Nephron (organoid): ENCODE measurements around the gene ANKRD11.

Experiments
- H3K27ac Mint-ChIP-seq, 3 experiments: 2 replicates each; pipeline ENCODE4 v1.8.0; 2020; ENCODE audit warnings: mixed read lengths in 3 of 3, mild to moderate bottlenecking in 2 of 3, moderate library complexity in 1 of 3
- H3K27me3 Mint-ChIP-seq: 2 replicates; pipeline ENCODE4 v1.8.0; 2021; ENCODE audit warnings: low read depth, mild to moderate bottlenecking, moderate library complexity, mixed read lengths
- H3K36me3 Mint-ChIP-seq: 2 replicates; pipeline ENCODE4 v1.8.0; 2020; ENCODE audit warnings: low read depth, mixed read lengths
- H3K4me1 Mint-ChIP-seq: 2 replicates; pipeline ENCODE4 v1.8.0; 2020; ENCODE audit warnings: mixed read lengths
- H3K4me3 Mint-ChIP-seq, 3 experiments: 2 replicates each; pipeline ENCODE4 v1.8.0; 2020; ENCODE audit warnings: mild to moderate bottlenecking in 3 of 3, mixed read lengths in 3 of 3, moderate library complexity in 2 of 3
- H3K9me3 Mint-ChIP-seq: 2 replicates; pipeline ENCODE4 v1.8.0; 2020; ENCODE audit warnings: mixed read lengths
- CTCF ChIP-seq, 3 experiments: fragments of 200-600 bp; sonication (generic); IDR thresholded peaks; one replicate each; pipeline ENCODE4 v1.5.0; 2021; ENCODE audit warnings: antibody characterized with exemption in 3 of 3; ENCODE audit not compliant: unreplicated experiment in 3 of 3

Gene ANKRD11

GRCh38 chr16:89314357-89314756 is 176.0 kb downstream of the ANKRD11 start:
- Mint-ChIP-seq H3K27ac (peak overlapping the region in 1 of 3 experiments; percentile 39), H3K27me3 (no peaks in the 10 kb centered on the region), H3K4me3 (no peak overlapping the region), H3K36me3 (peaks cover 40% of the 10 kb centered on the region), H3K4me1 (peaks cover 48% of the 10 kb centered on the region), H3K9me3 (no peaks in the 10 kb centered on the region)
- no peak for TF ChIP-seq CTCF (IDR thresholded peaks at IDR 0.05; ENCODE audit: unreplicated experiment in 3 of 3)

GRCh38 chr16:89313583-89313982 is 176.8 kb downstream of the ANKRD11 start:
- Mint-ChIP-seq H3K27ac (no peak overlapping the region), H3K9me3 (no peaks in the 10 kb centered on the region), H3K36me3 (peaks cover 46% of the 10 kb centered on the region), H3K4me1 (peaks cover 44% of the 10 kb centered on the region), H3K4me3 (no peak overlapping the region), H3K27me3 (no peaks in the 10 kb centered on the region)
- TF ChIP-seq CTCF (IDR thresholded peaks at IDR 0.05; ENCODE audit: unreplicated experiment in 3 of 3), result no peak

GRCh38 chr16:89312598-89313299 is 177.6 kb downstream of the ANKRD11 start:
- Mint-ChIP-seq H3K36me3 (peaks cover 48% of the 10 kb centered on the region), H3K4me1 (peaks cover 37% of the 10 kb centered on the region), H3K27me3 (no peaks in the 10 kb centered on the region), H3K9me3 (no peaks in the 10 kb centered on the region), H3K4me3 (no peak overlapping the region), H3K27ac (no peak overlapping the region)
- no peak for TF ChIP-seq CTCF (IDR thresholded peaks at IDR 0.05; ENCODE audit: unreplicated experiment in 3 of 3)

GRCh38 chr16:89312194-89312593 is 178.2 kb downstream of the ANKRD11 start:
- no peak overlapping the region for H3K27ac Mint-ChIP-seq
- H3K36me3 Mint-ChIP-seq, result peaks cover 49% of the 10 kb centered on the region
- no peaks in the 10 kb centered on the region for H3K9me3 Mint-ChIP-seq
- H3K4me1 Mint-ChIP-seq, result peaks cover 36% of the 10 kb centered on the region
- H3K4me3 Mint-ChIP-seq, result no peak overlapping the region
- H3K27me3 Mint-ChIP-seq, result no peaks in the 10 kb centered on the region
- no peak for TF ChIP-seq CTCF (IDR thresholded peaks at IDR 0.05; ENCODE audit: unreplicated experiment in 3 of 3)

- no peak for TF ChIP-seq CTCF (IDR thresholded peaks at IDR 0.05; ENCODE audit: unreplicated experiment in 3 of 3)
- Mint-ChIP-seq H3K4me1 (peaks cover 30% of the 10 kb centered on the region), H3K27ac (no peak overlapping the region), H3K36me3 (peaks cover 52% of the 10 kb centered on the region), H3K9me3 (no peaks in the 10 kb centered on the region), H3K4me3 (no peak overlapping the region), H3K27me3 (no peaks in the 10 kb centered on the region)
Measured at GRCh38 chr16:89311636-89312035, 178.7 kb downstream of the ANKRD11 start.
